ENCODE measurements around the gene DGKQ.
"Not testable (repeated sequence)": the region's sequence is repeated elsewhere in the genome, so short reads cannot be mapped to it uniquely, and the experiment has no call there.

The DGKQ gene

DNA sequence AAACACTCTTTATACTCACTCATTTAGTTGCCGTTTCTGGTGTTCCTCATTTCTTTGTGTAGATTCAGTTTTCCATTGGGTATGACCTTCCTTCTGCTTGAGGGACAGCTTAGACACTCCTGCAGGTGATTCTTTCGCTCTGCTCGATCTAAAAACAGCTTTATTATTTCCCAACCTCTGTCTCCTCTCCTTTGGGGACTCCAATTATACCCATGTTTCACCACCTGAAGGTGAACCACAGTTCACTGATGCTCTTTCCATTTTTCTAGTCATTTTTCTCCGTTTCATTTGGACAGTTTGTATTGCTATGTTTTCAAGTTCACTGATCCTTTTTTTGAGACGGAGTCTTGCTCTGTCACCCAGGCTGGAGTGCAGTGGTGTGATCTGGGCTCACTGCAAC lies 33.5 kb upstream of the DGKQ start:
- peaks cover 20% of the 10 kb centered on the region for H3K27me3 ChIP-seq (ENCODE audit: low read depth, low read length)
- no peak overlapping the region for H3K4me3 ChIP-seq (ENCODE audit: low read depth in 1 of 2, low read length in 2 of 2)
- H3K27ac ChIP-seq (ENCODE audit: low read length) = no peak overlapping the region
- H3K4me1 ChIP-seq (ENCODE audit: control insufficient read depth in 1 of 2, insufficient read depth in 2 of 2, low read length in 2 of 2) = peaks cover 0 to 40% of the 10 kb centered on the region in 2 donors
- no peaks in the 10 kb centered on the region for H3K9me3 ChIP-seq (ENCODE audit: control insufficient read depth in 1 of 2, low read length in 2 of 2)
- no peaks in the 10 kb centered on the region for H3K36me3 ChIP-seq (ENCODE audit: control insufficient read depth in 1 of 2, insufficient read depth in 2 of 2, low read length in 2 of 2)

DNA sequence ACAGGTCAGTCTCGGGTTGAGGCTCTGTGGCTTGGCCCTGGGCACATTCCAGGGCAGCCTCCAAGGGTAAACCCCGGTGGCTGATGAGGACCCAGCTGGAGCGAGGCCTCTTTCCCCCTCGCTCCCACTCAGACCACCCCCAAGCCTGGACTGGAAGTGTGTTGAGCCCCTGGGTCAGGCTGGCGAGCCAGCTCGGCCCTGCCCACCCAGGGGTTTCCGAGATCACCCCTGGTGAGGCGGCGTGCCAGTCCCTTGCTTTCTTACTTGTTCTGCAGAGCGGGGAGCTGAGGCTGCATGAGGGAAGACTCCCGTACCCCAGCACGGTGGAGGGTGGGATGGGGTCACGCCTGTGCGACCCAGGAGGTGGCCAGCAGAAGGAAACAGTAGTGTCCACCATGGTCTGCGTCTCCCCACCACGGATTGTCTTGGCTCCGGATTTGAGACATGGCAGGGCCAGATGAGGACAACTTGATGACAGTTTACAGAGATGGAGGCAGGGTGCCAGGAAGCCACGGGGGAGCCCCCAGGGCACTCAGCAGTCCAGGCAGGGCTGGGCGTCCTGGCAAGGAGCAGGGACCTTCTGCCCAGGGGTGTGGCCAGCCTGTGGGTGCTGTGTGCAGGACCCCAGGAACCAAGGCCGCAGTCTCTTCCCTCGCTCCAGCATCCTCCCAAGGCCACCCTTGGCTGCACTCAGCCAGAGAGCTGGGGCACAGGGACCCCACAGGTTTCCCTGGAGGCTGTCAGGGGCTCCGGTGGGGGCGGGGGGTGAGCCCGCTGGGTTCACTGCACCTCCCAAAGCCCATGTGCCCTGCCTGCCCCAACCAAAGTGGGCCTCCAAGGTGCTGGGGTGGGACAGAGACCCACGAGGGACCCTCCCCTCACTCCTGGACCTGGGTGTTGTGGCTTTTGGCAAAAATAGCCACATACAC lies 31.5 kb upstream of the DGKQ start:
- no peak overlapping the region for H3K4me3 ChIP-seq (ENCODE audit: low read depth in 1 of 2, low read length in 2 of 2)
- peaks cover 38% of the 10 kb centered on the region for H3K27me3 ChIP-seq (ENCODE audit: low read depth, low read length)
- no peaks in the 10 kb centered on the region for H3K36me3 ChIP-seq (ENCODE audit: control insufficient read depth in 1 of 2, insufficient read depth in 2 of 2, low read length in 2 of 2)
- no peaks in the 10 kb centered on the region for H3K9me3 ChIP-seq (ENCODE audit: control insufficient read depth in 1 of 2, low read length in 2 of 2)
- H3K4me1 ChIP-seq (ENCODE audit: control insufficient read depth in 1 of 2, insufficient read depth in 2 of 2, low read length in 2 of 2) = peaks cover 0 to 27% of the 10 kb centered on the region in 2 donors
- no peak overlapping the region for H3K27ac ChIP-seq (ENCODE audit: low read length)

DNA sequence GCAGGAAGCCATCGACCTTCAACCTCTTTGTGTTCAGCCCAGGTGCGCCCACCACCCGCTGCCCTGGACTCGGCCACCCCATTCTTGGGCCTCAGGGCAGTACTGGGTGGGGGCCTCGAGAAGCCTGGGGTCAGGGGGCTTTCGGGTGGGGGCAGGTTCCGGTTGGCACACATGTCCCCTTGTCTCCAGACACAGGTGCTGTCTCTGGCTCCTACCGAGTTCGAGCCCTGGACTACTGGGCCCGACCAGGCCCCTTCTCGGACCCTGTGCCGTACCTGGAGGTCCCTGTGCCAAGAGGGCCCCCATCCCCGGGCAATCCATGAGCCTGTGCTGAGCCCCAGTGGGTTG lies 30.7 kb upstream of the DGKQ start:
- no peak overlapping the region for H3K27ac ChIP-seq (ENCODE audit: low read length)
- peaks cover 38% of the 10 kb centered on the region for H3K27me3 ChIP-seq (ENCODE audit: low read depth, low read length)
- H3K4me1 ChIP-seq (ENCODE audit: control insufficient read depth in 1 of 2, insufficient read depth in 2 of 2, low read length in 2 of 2) = peaks cover 0 to 24% of the 10 kb centered on the region in 2 donors
- H3K36me3 ChIP-seq (ENCODE audit: control insufficient read depth in 1 of 2, insufficient read depth in 2 of 2, low read length in 2 of 2) = no peaks in the 10 kb centered on the region
- H3K9me3 ChIP-seq (ENCODE audit: control insufficient read depth in 1 of 2, low read length in 2 of 2) = no peaks in the 10 kb centered on the region
- no peak overlapping the region for H3K4me3 ChIP-seq (ENCODE audit: low read depth in 1 of 2, low read length in 2 of 2)

DNA sequence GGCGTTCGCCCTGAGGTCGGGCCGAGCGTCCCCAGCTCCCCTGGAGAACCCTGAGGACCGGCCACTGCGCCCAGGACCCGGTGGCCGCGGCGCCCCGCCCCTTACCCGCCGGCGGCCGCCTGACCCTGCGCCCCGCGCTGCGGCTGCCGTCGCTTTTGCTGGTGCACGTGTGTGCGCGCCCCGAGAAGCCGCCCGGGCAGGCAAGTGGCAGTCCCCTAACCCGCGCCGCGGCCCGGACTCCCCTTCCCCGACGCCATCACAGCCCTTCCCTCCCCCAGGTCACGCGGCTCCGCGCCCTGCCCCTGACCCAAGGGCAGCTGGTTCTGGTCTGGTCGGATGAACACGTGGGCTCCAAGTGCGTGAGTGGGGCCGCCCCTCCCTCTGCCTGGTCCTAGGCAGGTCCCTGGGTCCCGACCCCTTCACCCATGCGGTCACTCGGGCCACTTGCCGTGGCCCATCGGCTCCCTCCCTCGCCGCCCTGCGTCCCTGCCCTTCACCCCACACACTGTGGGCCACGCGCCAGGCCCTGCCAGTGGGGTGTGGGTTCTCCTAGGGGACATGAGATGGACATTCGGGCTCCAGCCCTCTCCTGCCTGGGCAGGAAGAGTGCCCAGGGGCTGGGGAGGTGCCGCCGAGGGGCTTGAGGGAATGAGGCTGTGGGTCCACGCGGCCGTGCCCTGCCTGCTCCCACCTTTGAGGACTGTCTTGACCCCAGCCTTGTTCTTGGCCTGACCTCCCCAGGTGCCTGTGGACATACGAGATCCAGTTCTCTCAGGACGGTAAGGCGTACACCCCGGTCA lies 30.1 kb upstream of the DGKQ start:
- Histone ChIP-seq H3K27me3 (ENCODE audit: low read depth, low read length) (peaks cover 39% of the 10 kb centered on the region), H3K4me3 (ENCODE audit: low read depth in 1 of 2, low read length in 2 of 2) (no peak overlapping the region), H3K9me3 (ENCODE audit: control insufficient read depth in 1 of 2, low read length in 2 of 2) (no peaks in the 10 kb centered on the region)

DNA sequence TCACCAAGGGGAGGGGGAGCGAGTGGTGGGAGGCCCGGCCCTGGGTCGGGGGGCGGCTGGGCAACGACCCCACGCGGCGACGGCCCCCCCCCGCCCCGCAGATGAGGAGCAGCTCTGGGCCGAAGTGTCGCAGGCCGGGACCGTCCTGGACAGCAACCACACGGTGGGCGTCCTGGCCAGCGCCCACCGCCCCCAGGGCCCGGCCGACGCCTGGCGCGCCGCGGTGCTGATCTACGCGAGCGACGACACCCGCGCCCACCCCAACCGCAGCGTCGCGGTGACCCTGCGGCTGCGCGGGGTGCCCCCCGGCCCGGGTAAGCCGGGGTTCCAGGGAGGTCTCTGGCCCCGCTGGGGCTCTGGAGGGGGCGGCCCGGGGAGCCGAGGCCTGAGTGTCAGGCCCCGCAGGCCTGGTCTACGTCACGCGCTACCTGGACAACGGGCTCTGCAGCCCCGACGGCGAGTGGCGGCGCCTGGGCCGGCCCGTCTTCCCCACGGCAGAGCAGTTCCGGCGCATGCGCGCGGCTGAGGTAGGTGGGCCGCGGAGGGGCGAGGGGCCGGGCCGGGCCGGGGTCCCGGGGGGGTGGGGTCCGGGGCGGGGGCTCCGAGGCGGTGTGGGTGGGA lies 29.4 kb upstream of the DGKQ start:
- Histone ChIP-seq H3K9me3 (ENCODE audit: control insufficient read depth in 1 of 2, low read length in 2 of 2) (no peaks in the 10 kb centered on the region), H3K36me3 (ENCODE audit: control insufficient read depth in 1 of 2, insufficient read depth in 2 of 2, low read length in 2 of 2) (no peaks in the 10 kb centered on the region), H3K27ac (ENCODE audit: low read length) (no peak overlapping the region), H3K4me1 (ENCODE audit: control insufficient read depth in 1 of 2, insufficient read depth in 2 of 2, low read length in 2 of 2) (peaks cover 0 to 26% of the 10 kb centered on the region in 2 donors), H3K4me3 (ENCODE audit: low read depth in 1 of 2, low read length in 2 of 2) (peak overlapping the region in 1 of 2 donors; percentile 24), H3K27me3 (ENCODE audit: low read depth, low read length) (peaks cover 46% of the 10 kb centered on the region)

More for the DNA sequence above, 30.1 kb upstream of the DGKQ start:
- Histone ChIP-seq H3K4me1 (ENCODE audit: control insufficient read depth in 1 of 2, insufficient read depth in 2 of 2, low read length in 2 of 2) (peaks cover 0 to 20% of the 10 kb centered on the region in 2 donors), H3K36me3 (ENCODE audit: control insufficient read depth in 1 of 2, insufficient read depth in 2 of 2, low read length in 2 of 2) (no peaks in the 10 kb centered on the region), H3K27ac (ENCODE audit: low read length) (no peak overlapping the region)

DNA sequence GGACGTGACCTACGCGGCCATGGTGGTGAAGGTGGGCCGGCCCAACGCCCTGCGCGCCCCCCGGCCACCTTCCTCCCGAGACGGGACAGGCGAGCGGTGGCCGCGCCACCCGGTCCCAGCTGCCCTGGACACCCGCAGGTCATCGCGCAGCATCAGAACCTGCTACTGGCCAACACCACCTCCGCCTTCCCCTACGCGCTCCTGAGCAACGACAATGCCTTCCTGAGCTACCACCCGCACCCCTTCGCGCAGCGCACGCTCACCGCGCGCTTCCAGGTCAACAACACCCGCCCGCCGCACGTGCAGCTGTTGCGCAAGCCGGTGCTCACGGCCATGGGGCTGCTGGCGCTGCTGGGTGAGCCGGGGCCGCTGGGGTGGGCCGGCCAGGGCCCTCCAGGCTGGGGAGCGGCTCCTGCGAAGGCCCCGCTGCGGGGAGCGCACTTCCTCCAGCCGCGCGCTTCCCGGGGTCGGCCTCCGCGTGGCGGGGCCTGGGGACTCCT lies 28.8 kb upstream of the DGKQ start:
- Histone ChIP-seq H3K4me1 (ENCODE audit: control insufficient read depth in 1 of 2, insufficient read depth in 2 of 2, low read length in 2 of 2) (peaks cover 0 to 30% of the 10 kb centered on the region in 2 donors), H3K27me3 (ENCODE audit: low read depth, low read length) (peaks cover 47% of the 10 kb centered on the region), H3K9me3 (ENCODE audit: control insufficient read depth in 1 of 2, low read length in 2 of 2) (no peaks in the 10 kb centered on the region), H3K27ac (ENCODE audit: low read length) (no peak overlapping the region), H3K4me3 (ENCODE audit: low read depth in 1 of 2, low read length in 2 of 2) (peak overlapping the region in 1 of 2 donors; percentile 24), H3K36me3 (ENCODE audit: control insufficient read depth in 1 of 2, insufficient read depth in 2 of 2, low read length in 2 of 2) (no peaks in the 10 kb centered on the region)

DNA sequence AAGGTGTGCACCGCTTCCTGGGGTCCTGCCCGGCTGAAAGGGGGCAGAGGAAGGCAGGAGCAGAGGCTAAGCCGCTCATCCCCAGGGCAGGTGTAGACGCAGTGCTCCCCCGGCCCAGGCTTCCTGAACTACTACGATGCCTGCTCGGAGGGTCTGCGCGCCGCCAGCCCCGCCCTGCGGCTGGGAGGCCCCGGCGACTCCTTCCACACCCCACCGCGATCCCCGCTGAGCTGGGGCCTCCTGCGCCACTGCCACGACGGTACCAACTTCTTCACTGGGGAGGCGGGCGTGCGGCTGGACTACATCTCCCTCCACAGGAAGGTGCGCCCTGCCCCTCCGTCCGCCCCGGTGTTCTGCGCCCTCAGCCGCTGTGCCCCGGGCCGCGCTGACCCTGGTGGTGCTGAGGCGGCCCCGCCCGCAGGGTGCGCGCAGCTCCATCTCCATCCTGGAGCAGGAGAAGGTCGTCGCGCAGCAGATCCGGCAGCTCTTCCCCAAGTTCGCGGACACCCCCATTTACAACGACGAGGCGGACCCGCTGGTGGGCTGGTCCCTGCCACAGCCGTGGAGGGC lies 28.3 kb upstream of the DGKQ start:
- Histone ChIP-seq H3K4me3 (ENCODE audit: low read depth in 1 of 2, low read length in 2 of 2) (no peak overlapping the region), H3K4me1 (ENCODE audit: control insufficient read depth in 1 of 2, insufficient read depth in 2 of 2, low read length in 2 of 2) (peaks cover 0 to 30% of the 10 kb centered on the region in 2 donors), H3K27ac (ENCODE audit: low read length) (no peak overlapping the region), H3K36me3 (ENCODE audit: control insufficient read depth in 1 of 2, insufficient read depth in 2 of 2, low read length in 2 of 2) (no peaks in the 10 kb centered on the region), H3K9me3 (ENCODE audit: control insufficient read depth in 1 of 2, low read length in 2 of 2) (no peaks in the 10 kb centered on the region), H3K27me3 (ENCODE audit: low read depth, low read length) (peaks cover 51% of the 10 kb centered on the region)

DNA sequence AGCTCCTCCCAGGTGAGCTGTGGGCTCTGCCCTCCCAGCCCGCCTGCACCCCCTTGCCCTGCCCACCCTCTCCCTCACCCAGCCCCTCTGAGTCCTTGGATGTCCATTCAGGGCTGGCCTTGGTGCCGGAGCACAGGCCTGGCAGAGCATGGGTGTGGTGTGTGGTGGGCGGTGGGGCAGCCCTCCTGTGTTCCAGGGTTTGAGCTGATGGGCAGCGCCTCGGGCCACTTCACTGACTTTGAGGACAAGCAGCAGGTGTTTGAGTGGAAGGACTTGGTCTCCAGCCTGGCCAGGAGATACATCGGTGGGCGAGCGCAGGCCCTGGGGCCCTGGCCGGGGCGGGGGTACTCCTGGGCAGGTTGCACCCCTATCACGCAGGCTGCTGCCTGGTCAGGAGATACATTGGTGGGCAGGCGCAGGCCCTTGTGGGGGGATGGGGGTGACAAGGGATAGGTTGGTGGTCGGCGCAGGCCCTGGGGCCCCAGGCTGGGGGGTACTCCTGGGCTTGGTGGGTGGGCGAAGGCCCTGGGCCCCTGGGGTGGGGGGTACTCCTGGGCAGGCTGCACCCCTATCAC lies 27.4 kb upstream of the DGKQ start:
- H3K36me3 ChIP-seq (ENCODE audit: control insufficient read depth in 1 of 2, insufficient read depth in 2 of 2, low read length in 2 of 2) = no peaks in the 10 kb centered on the region
- no peaks in the 10 kb centered on the region for H3K9me3 ChIP-seq (ENCODE audit: control insufficient read depth in 1 of 2, low read length in 2 of 2)
- H3K27ac ChIP-seq (ENCODE audit: low read length) = no peak overlapping the region
- no peak overlapping the region for H3K4me3 ChIP-seq (ENCODE audit: low read depth in 1 of 2, low read length in 2 of 2)
- H3K27me3 ChIP-seq (ENCODE audit: low read depth, low read length) = peaks cover 55% of the 10 kb centered on the region
- peaks cover 0 to 30% of the 10 kb centered on the region in 2 donors for H3K4me1 ChIP-seq (ENCODE audit: control insufficient read depth in 1 of 2, insufficient read depth in 2 of 2, low read length in 2 of 2)

DNA sequence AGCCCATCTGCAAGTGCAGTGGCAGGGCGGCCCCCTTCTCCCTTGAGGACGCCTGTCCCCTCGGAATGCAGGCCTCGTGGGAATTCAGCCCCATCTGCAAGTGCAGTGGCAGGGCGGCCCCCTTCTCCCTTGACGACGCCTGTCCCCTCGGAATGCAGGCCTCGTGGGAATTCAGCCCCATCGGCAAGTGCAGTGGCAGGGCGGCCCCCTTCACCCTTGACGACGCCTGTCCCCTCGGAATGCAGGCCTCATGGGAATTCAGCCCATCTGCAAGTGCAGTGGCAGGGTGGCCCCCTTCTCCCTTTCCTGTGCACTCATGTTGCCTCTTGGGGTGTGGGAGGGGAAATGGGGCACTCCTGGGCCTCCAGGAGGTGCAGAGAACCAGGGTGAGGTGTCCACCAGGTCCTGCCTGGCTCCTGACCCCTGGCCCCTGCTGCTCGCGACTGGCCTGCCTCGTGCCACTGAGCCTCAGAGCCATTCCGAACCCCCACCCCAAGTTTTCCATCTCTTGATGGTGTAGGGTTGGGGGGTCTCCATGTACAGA lies 26.6 kb upstream of the DGKQ start:
- Histone ChIP-seq H3K4me3 (ENCODE audit: low read depth in 1 of 2, low read length in 2 of 2) (no peak overlapping the region), H3K36me3 (ENCODE audit: control insufficient read depth in 1 of 2, insufficient read depth in 2 of 2, low read length in 2 of 2) (no peaks in the 10 kb centered on the region), H3K4me1 (ENCODE audit: control insufficient read depth in 1 of 2, insufficient read depth in 2 of 2, low read length in 2 of 2) (peaks cover 0 to 30% of the 10 kb centered on the region in 2 donors), H3K27ac (ENCODE audit: low read length) (no peak overlapping the region), H3K9me3 (ENCODE audit: control insufficient read depth in 1 of 2, low read length in 2 of 2) (no peaks in the 10 kb centered on the region), H3K27me3 (ENCODE audit: low read depth, low read length) (peaks cover 53% of the 10 kb centered on the region)

DNA sequence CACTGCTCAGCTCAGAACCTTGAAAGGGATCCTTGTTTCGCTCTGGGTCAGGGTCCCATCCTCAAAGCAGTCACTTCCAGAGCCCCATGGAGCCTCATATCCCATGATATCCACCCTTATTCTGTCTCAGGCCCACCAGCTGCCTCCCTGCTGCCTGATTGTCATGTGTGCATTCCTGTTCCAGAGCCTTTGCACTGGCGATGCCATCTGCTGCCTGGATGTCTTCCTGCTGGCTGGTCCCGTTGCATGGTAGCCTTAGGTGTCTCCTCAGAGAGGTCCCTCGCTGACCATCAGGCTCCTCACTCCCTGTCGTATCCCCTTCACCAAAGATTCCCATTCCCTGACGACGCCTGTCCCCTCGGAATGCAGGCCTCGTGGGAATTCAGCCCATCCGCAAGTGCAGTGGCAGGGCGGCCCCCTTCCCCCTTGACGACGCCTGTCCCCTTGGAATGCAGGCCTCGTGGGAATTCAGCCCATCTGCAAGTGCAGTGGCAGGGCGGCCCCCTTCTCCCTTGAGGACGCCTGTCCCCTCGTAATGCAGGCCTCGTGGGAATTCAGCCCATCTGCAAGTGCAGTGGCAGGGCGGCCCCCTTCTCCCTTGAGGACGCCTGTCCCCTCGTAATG lies 26.0 kb upstream of the DGKQ start:
- Histone ChIP-seq H3K4me1 (ENCODE audit: control insufficient read depth in 1 of 2, insufficient read depth in 2 of 2, low read length in 2 of 2) (peaks cover 0 to 30% of the 10 kb centered on the region in 2 donors), H3K27me3 (ENCODE audit: low read depth, low read length) (peaks cover 49% of the 10 kb centered on the region)
- not testable (repeated sequence) for H3K4me3 ChIP-seq (ENCODE audit: low read depth in 1 of 2, low read length in 2 of 2); H3K9me3 ChIP-seq (ENCODE audit: control insufficient read depth in 1 of 2, low read length in 2 of 2); H3K27ac ChIP-seq (ENCODE audit: low read length); H3K36me3 ChIP-seq (ENCODE audit: control insufficient read depth in 1 of 2, insufficient read depth in 2 of 2, low read length in 2 of 2)
